GM21717 (cell line): ENCODE measurements around the gene TTC31.
"Not testable (repeated sequence)": the region's sequence is repeated elsewhere in the genome, so short reads cannot be mapped to it uniquely, and the experiment has no call there.

Experiments used
- ATAC-seq: cut with Tn5 transposase; IDR thresholded peaks from one replicate; pipeline ENCODE4 v1.9.1; 2021; ENCODE audit warnings: mild to moderate bottlenecking, moderate library complexity; ENCODE audit not compliant: unreplicated experiment

TTC31 gene

GRCh38 chr2:74482801-74483674 is at the start of gene TTC31, which contains the start of gene CCDC142:
TTC31 (plus strand) TSS chr2:74483081; CDS start chr2:74483096, 15 bp downstream.
CCDC142 (minus strand) TSS chr2:74482998; CDS start chr2:74482837, 161 bp downstream.
- peak; percentile 88 for ATAC-seq

GRCh38 chr2:74436111-74436805 is 46.6 kb upstream of the TTC31 start:
- ATAC-seq = no peak

- ATAC-seq = no peak
These were observed 45.8 kb upstream of the TTC31 start for GRCh38 chr2:74436848-74437695.

GRCh38 chr2:74438248-74438647 is 44.6 kb upstream of the TTC31 start:
- no peak for ATAC-seq

GRCh38 chr2:74439373-74439772 is 43.5 kb upstream of the TTC31 start:
- no peak for ATAC-seq

GRCh38 chr2:74439803-74440377 is 43.0 kb upstream of the TTC31 start:
- no peak for ATAC-seq

GRCh38 chr2:74440378-74441169 is 42.3 kb upstream of the TTC31 start:
- peak; percentile 93 for ATAC-seq

GRCh38 chr2:74441170-74441689 is 41.7 kb upstream of the TTC31 start:
- no peak for ATAC-seq

- ATAC-seq = no peak
These were observed 41.0 kb upstream of the TTC31 start, which contains the start of gene RTKN for GRCh38 chr2:74441690-74442482. RTKN (minus strand) TSS chr2:74441937; CDS start chr2:74441816, 121 bp downstream.

- not testable (repeated sequence) for ATAC-seq
These were observed 40.2 kb upstream of the TTC31 start for GRCh38 chr2:74442483-74443297.

- ATAC-seq = no peak
These were observed 38.2 kb upstream of the TTC31 start for GRCh38 chr2:74444498-74445318.

- no peak for ATAC-seq
These were observed 35.5 kb upstream of the TTC31 start for GRCh38 chr2:74447230-74447999.

GRCh38 chr2:74448771-74449170 is 34.1 kb upstream of the TTC31 start:
- ATAC-seq = no peak

- no peak for ATAC-seq
These were observed 32.2 kb upstream of the TTC31 start for GRCh38 chr2:74450570-74451190.

- ATAC-seq = peak; percentile 35
These were observed 28.0 kb upstream of the TTC31 start, which contains the start of gene INO80B for GRCh38 chr2:74454654-74455511. INO80B (plus strand) TSS chr2:74455087; CDS start chr2:74455117, 30 bp downstream.
